HTERT RPE-1 (cell line): ENCODE measurements around the gene USP32.
"Not testable (repeated sequence)": the region's sequence is repeated elsewhere in the genome, so short reads cannot be mapped to it uniquely, and the experiment has no call there.

ENCODE experiments used
- in situ Hi-C: fragments of 300-500 bp; cut with MboI; formaldehyde crosslinking; loops from 4 replicates; pipeline ENCODE4 v1.14.3; 2020; ENCODE audit warnings: low sequenced_read_pairs

USP32 gene

GRCh38 chr17:60342492-60342891 is 49.4 kb downstream of the USP32 start:
- in situ Hi-C loops: not testable (repeated sequence)

DNA sequence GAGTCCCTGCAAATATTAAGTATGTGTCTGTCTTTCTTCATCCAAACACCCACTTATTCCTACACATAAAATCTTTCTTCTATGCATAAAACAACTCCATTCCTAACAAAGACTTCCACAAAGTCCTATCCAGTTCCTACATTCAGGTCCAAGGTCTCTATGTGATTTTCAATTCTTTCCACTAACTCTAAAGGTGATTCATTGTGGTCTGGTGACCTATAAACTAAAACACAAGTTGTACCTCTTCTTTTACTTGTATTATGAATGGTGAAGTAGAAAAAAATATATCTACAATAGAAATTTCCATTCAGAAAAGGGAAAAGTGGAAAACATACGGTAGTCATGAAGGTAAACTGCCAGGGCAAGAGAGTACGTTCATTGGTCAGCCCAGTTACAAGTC is 56.6 kb downstream of the USP32 start:
- in situ Hi-C loops: no loop called here

DNA sequence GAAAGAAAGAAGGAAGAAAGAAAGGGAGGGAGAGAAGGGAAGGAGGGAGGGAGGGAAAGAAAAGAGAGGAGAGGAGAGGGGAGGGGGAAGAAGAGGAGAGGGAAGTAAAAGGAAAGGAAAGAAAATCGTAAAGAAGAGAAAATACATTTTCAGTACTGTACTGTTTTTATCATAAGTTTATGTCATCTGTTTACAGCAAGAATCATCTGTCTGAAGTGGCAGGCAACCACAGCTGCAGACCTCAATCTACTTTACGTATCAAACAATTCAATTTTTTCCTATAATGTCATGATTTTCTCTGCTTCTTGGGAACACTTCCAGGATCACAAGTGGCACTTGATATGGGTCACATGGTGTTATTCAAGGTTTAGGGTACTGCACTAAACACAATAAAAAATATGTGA is 58.3 kb downstream of the USP32 start:
- in situ Hi-C loops: no loop called here

- in situ Hi-C loops: not testable (repeated sequence)
These were observed 58.9 kb downstream of the USP32 start for GRCh38 chr17:60333072-60333471.

- in situ Hi-C loops: no loop called here
These were observed 59.4 kb downstream of the USP32 start for GRCh38 chr17:60332574-60332973.

GRCh38 chr17:60330731-60331130 is 61.2 kb downstream of the USP32 start:
- in situ Hi-C loops: no loop called here

DNA sequence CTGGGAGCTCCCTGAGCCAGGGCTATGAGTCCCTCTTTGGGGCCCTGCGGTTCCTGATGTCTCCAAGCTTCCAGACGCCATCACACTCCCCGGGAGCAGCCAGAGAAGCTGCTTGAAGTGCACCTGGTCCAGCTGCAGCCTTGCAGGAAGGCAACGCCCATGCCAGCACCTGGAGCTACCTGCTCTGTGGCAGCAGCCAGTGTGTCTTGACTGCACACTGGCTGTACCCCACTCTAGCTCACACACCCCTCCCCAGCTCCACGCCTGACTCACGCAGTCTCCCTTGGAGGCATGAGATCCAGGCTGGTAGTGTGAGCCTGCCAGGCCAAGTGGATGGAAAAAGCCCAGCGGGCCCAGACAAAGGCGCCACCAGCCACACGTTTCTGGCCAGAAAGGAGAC is 63.3 kb downstream of the USP32 start:
- in situ Hi-C loops: no loop called here

- in situ Hi-C loops: no loop called here
These were observed 64.0 kb downstream of the USP32 start for GRCh38 chr17:60327901-60328273.

- in situ Hi-C loops: no loop called here
These were observed 64.6 kb downstream of the USP32 start for GRCh38 chr17:60327134-60327900.

DNA sequence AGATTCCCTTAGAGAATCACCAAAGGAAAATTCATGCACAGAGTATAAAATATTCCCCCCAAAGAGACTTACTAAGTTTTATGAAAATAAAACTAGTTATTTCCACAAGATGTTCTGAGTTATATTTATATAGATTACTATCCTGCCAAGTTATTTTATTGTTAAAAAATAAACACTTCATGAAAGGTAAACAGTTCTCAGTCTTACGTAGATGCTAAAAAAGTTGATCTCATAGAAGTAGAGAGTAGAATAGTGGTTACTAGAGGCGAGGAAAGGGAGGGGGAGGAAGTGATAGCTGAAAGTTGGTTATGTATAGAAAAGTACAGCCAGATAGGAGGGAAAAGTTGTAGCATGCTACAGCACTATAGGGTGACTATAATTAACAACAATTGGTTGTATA is 65.2 kb downstream of the USP32 start:
- in situ Hi-C loops: no loop called here

GRCh38 chr17:60325730-60326524 is 66.0 kb downstream of the USP32 start:
- in situ Hi-C loops: no loop called here

- in situ Hi-C loops: no loop called here
These were observed 68.2 kb downstream of the USP32 start for GRCh38 chr17:60323754-60324153.

DNA sequence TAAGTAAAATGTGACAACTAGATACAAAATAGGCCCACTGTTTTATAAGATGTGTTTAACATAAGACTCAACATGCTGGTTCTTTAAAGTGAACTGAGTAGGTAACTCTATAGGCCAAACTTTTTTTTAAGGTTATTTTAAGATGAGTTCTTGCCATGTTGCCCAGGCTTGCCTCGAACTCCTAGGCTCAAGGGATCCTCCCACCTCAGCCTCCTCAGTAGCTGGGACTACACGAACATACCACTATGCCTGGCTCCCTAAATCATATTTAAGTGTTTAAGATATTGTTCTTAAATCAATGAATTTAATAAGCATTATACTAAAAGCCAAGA is 69.9 kb downstream of the USP32 start:
- in situ Hi-C loops: no loop called here

GRCh38 chr17:60321336-60322055 is 70.4 kb downstream of the USP32 start:
- in situ Hi-C loops: no loop called here

DNA sequence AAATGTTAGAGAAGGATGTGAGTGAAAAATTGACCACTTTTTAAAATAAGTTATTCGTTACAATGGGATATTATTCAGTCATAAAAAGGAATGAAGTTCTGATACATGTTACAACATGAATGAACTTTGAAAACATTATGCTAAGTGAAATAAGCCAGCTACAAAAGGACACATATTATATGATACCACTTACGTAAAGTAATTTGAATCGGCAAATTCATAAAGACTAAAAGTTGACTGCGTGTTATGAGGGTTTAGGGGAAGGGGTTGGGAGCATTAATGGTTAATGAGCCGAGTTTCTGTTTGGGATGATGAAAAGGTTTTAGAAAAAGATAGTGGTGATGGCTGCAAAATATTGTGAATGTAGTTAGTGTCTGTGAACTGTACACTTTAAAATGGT is 73.1 kb downstream of the USP32 start:
- in situ Hi-C loops: no loop called here

GRCh38 chr17:60318326-60318725 is 73.6 kb downstream of the USP32 start:
- in situ Hi-C loops: no loop called here

- in situ Hi-C loops: no loop called here
These were observed 76.3 kb downstream of the USP32 start for GRCh38 chr17:60315650-60316049.

- in situ Hi-C loops: not testable (repeated sequence)
These were observed 77.0 kb downstream of the USP32 start for GRCh38 chr17:60314900-60315299.

DNA sequence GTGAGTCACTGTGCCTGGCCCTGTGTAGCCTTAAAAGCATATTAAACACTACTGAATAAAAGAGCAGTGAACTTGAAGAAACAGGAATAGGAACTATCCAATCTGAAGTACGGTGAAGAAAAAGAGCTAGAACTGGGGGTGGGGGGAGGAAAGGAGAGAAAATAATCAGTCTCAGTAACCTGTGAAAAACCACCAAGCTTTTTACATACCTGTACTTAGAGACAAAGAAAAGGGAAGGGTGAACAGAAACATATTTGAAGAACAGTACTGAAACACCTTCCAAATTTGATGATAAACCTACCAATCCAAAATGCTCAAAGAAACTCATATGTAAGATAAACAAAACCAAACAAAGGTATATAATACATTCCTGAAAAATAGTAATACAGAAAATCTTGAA is 77.5 kb downstream of the USP32 start:
- in situ Hi-C loops: no loop called here

- in situ Hi-C loops: no loop called here
These were observed 80.0 kb downstream of the USP32 start for GRCh38 chr17:60311936-60312335.

GRCh38 chr17:60311186-60311585 is 80.7 kb downstream of the USP32 start:
- in situ Hi-C loops: no loop called here

GRCh38 chr17:60305141-60305540 is 86.8 kb downstream of the USP32 start:
- in situ Hi-C loops: no loop called here
